Astrocyte (in vitro differentiated cells and primary cell): ENCODE results near the gene LRRC57.

Source experiments
- CTCF ChIP-seq: IDR thresholded peaks from 2 replicates; pipeline ENCODE4 v1.5.1; 2011; ENCODE audit warnings: low read depth, mild to moderate bottlenecking, inconsistent platforms, low read length, moderate library complexity; ENCODE audit not compliant: insufficient read depth
- EZH2 ChIP-seq: IDR thresholded peaks from 2 replicates; pipeline ENCODE4 v1.6.1; 2012; ENCODE audit warnings: mild to moderate bottlenecking, low read length, inconsistent platforms; ENCODE audit not compliant: insufficient read depth

- TF ChIP-seq CTCF: no peak
- no peak for TF ChIP-seq EZH2
These were observed 38.2 kb downstream of the LRRC57 start for GRCh38 chr15:42510258-42511006.
